Activated CD4-positive, alpha-beta T cell treated with anti-CD3 and anti-CD28 coated beads for 1 hour (primary cell): ENCODE results near the gene KYNU.
"Not testable (repeated sequence)": the region's sequence is repeated elsewhere in the genome, so short reads cannot be mapped to it uniquely, and the experiment has no call there.

Source experiments
- DNase-seq: peaks from one replicate; pipeline ENCODE4 v3.0.0-alpha.2; 2020

KYNU gene

DNA sequence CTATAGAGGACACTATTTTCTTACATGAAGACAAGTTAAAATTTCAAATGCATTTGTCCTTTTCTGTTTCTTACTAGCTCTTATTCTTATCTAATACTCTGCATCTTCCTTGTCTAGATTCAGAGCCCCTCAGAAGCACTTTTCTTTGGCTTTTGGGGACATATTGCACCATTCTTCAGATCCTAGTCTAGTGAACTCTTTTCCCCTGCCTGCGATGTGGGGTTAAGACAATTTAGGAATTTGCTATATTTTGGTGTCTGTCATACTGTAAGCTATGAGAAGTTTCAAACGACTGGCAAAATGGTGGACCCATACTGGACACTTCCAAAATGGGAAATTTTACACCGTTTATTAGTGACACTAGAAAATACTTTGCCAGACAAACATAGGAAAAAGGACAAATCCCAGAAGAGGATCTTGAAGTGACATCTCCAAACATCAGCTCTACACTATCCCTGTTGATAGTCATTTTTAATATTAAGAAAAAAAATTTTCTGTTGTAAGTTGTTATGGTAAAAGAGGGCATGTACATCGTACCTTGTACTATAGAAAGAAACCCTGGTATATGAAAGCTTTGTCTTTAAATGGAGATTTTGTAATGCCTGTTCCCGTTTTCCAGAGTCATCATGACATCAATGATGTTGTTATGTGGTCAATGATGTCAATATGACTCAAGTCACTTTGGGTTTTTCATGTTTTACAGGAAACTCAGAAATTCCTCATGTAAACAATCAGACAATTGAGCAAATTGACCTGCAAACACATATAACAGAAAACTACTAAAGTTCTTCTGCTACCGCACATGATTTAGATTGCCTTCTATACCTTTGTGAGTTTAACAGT lies 4.4 kb upstream of the KYNU start:
- no peak for DNase-seq

DNA sequence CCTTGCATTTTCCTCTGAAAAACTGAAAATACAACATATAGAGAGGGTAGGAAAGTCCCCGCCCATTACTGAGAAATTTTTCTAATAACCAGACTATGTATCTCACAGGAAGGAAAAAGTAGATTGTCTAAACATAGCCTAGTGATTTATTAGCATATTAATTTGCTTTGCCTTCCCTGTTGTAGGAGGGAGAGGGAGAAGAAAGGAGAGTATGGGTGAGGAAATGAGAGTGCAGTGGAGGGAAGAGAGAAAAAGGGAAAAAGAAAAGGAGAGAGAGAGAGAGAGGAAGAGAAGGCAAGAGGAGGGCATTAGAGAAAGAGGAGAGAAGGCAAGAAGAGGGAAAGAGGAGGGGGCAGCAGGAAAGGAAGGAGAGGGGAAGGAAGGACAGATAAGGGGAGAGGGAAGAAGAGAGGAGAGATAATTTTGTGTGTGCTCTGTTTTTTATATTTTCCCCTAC lies 3.6 kb upstream of the KYNU start:
- no peak for DNase-seq

DNA sequence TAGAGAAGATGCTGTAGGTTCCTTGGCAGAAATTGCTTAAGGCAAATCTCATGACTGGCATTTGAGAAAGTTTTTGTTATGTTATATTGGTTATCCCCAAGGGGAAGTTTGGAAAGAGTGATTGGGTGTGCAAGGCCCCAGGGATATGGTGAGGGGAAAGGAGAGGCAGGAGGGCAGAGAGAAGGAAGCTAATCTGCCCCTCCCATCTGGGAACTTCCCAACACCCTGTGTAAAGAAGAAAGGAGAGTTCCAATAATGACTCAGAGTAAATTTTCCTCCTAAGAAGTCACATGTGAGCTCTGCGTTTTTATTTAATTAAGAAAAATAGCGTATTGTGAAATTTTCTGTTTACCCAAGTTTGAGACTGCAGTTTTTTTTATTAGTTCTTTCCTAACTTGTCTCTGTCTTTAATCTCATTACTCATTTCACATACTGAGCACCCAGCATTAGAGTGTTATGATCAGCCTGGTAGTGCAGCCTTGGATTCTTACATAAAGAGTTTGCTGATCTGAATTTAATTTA lies 3.1 kb upstream of the KYNU start:
- no peak for DNase-seq

DNA sequence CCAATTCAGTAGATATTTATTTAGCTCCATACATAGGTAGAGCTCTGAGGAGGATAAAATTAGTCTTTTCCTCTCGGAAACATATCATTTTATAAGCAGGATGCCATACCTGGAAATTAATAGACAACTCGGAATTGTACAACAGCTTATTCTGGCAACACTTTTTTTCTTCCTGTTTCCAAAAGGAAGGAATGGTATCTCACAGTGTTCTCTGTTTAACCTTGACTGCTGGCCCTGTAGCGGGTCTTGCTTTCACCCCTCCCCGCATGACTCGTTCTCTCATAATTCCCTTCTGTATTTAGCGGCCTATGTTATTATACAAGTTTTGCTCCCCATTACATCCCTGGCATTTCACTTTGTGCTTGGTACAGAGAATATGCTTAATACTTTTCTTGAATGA lies 2.5 kb upstream of the KYNU start:
- no peak for DNase-seq

DNA sequence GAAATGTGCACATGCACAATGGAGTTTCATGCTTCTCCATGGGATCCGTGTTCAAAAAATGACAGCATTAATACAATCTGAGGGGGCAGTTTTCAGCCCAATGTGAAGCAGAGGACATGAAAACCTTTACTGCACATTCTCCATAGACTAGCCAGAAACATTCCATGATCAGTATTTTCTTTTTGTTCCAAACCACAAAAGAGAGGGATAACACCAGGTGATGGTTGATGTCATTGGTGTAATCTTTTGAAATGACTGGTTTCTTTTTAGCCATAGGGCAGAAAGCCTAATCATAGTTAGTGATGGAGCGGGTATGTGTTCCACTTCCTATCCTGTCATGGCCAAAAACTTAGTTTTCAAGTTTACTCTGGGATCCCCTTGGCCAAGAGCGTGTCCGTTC lies 1.8 kb upstream of the KYNU start:
- no peak for DNase-seq

DNA sequence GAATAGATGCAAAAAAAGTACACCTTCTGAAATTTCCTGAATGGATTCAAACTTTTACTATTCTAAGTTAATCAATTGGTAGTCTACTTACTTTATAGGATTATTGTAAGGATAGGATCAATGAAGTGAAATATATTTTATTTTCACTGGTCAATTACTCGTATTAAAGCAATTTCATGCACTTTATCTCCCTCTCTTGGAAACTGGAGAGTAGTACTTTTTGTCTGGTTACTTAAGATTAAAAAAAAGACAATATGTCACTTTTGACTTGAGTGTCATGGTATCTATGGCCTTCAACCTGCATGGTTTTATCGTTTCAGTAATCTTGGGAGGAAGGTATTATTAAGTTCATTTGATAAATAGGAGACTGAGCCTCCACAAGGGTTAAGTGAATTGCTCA lies 1.0 kb upstream of the KYNU start:
- DNase-seq: no peak

GRCh38 chr2:142878031-142878678 lies 691 bp downstream of the KYNU start:
- DNase-seq: no peak

DNA sequence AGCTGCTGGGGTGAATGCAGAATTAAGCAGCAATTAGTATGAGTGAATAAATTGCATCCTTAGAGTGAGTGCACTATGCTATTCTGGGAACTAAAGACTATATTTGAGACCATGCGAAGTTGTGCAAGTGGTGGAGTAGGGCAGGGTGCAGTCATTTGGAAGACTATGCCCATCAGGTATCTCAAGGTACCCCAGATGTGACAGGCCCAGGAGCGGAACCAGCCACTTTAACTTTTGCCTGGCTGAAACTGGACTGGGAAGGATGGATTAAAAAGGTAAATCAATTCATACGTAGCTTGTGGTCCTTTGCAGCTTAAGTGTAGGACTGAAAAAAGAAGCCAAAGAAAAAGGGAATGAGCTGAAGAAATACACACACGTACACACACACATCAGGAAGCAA lies 1.7 kb downstream of the KYNU start:
- no peak for DNase-seq

DNA sequence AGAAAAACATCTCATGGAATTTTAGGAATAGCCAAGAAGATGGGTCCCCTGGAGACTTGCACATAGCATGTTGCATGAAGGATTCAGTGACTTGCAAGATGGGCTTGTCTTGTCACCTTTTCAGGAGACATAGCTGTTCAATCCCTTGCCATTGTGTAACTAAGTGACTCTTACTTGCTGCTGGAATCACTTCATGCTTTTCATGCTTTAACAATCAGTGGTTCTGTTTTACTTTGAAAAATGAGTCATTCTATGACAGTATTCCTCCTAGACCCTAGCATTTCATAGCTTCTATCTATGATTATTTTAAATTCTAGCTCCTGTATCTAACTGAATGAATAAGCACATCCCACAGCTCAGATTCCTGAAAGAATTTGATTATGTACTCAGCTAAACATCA lies 2.8 kb downstream of the KYNU start:
- no peak for DNase-seq

DNA sequence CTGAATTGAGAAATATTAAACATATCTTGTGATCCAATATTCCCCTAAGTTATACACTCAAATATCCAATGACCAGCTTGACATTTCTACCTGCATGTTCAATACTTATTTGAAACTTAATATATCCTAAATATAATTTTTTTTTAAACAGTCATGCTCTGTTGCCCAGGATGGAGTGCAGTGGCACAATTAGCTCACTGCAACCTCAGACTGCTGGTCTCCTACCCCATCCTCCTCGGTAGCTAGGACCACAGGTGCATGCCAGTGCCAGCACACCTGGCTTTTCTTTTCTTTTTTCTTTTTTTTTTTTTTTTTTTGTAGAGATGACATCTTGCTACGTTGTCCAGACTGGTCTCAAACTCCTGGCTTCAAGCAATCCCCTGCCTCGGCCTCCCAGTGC lies 4.2 kb downstream of the KYNU start:
- no peak for DNase-seq

DNA sequence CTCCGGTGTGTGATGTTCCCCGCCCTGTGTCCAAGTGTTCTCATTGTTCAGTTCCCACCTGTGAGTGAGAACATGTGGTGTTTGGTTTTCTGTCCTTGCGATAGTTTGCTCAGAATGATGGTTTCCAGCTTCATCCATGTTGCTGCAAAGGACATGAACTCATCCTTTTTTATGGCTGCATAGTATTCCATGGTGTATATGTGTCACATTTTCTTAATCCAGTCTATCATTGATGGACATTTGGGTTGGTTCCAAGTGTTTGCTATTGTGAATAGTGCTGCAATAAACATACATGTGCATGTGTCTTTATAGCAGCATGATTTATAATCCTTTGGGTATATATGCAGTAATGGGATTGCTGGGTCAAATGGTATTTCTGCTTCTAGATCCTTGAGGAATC lies 5.0 kb downstream of the KYNU start:
- DNase-seq: not testable (repeated sequence)

GRCh38 chr2:142883526-142883925 lies 6.1 kb downstream of the KYNU start:
- DNase-seq: no peak

GRCh38 chr2:142885543-142885942 lies 8.1 kb downstream of the KYNU start:
- DNase-seq: no peak

- DNase-seq: no peak
Measured at GRCh38 chr2:142892715-142893114, 15.3 kb downstream of the KYNU start.

DNA sequence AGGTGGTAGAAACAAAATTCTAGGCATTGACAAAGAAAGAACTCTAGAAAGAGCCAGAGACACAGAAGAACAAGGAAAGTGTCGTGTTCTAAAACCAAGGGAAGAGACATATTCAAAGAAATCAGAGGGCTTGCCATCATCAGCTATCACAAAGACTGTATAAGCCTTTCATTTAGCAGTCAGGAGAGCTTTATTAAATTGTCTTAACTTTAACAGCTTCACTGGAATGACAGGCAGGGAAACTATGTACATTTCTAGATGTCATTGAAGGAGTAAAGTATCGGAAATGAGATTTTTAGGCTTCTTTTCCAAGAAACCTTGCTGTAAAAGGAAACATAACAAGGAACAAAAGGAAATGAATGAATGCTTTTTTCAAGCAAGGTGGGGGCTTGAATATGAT lies 15.8 kb downstream of the KYNU start:
- no peak for DNase-seq

GRCh38 chr2:142897807-142898206 lies 20.3 kb downstream of the KYNU start:
- no peak for DNase-seq

DNA sequence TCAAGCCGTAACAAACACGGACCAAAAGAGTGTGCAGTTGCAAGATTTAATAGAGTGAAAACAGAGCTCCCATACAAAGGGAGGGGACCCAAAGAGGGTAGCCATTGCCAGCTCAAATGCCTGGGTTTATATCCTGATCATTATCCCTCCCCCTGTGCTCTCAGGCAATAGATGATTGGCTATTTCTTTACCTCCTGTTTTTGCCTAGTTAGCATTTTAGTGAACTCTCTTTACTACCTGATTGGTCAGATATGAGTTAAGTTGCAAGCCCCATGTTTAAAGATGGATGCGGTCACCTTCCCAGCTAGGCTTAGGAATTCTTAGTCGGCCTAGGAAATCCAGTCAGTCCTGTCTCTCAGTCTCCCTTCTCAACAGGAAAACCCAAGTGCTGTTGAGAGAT lies 22.9 kb downstream of the KYNU start:
- DNase-seq: not testable (repeated sequence)

- no peak for DNase-seq
Measured at GRCh38 chr2:142901780-142902179, 24.3 kb downstream of the KYNU start.

DNA sequence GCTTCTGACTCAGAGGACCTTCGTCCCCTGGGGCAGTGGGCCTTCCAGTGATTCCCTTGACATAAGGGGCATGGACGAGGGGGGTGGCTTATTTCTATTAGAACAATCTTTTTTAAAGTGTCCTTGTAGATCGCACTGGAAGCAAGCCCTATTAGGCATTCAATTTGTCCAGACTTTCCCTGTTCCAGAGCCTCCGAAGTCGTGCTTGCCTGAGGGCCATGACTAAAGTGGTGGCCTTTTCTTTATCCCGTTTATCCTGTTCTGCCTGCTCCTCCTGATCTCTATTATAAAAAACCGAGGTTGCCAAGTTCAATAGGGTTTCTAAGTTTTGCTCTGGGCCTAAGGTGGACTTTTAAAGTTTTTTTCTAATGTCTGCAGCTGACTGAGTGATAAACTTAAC lies 26.3 kb downstream of the KYNU start:
- not testable (repeated sequence) for DNase-seq

DNA sequence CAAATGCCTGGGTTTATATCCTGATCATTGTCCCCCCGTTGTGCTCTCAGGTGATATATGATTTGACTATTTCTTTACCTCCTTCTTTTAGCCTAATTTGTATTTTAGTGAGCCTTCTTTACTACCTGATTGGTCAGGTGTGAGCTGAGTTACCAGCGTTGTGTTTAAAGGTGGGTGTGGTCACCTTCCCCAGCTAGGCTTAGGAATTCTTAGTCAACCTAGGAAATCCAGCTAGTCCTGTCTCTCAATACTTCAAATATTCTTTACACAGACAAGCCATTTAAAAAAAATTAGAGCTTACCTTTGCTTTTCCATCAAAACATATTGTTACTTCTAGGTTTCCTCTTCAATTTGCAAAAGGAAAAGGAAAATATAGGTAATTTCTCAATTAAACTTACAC lies 30.2 kb downstream of the KYNU start:
- DNase-seq: no peak

GRCh38 chr2:142914507-142915313 lies 37.2 kb downstream of the KYNU start:
- DNase-seq: no peak

DNA sequence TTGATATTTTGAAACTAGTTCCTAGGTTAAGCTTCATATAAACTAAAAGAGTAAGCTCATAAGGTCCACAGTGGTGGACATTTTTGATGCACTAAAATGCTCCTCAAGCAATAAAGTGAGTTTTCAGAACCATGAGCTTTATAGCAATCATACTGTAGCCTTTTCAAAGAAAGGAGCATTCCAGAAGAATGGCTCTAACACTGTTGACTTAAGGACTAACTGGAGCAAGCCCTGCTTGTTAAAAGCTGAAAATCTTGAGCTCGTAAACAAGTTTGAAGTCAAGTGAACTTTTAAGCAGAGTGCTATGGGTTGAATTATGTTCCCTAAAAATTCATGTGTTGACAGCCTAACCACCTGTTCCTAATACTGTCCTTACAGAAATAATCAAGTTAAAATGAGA lies 38.0 kb downstream of the KYNU start:
- no peak for DNase-seq

GRCh38 chr2:142918624-142919023 lies 41.2 kb downstream of the KYNU start:
- no peak for DNase-seq

DNA sequence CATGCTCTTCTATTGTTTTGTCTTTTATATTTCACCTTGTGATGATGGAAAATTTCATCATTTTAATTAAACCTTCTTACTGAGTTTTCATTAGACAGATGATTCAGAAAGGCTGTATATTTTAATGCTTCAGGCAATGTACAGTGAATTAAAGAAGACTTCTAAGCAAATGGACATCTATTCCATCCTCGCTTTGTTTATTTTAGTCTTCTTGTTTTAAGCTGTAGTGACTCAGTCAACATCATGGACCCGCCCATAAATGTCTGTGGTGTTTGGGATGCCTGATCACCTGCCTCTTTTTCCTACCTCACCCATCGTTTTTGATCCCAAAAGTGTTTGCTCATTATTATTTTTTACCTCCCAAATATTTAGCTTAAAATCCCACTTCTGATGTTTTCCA lies 43.1 kb downstream of the KYNU start:
- no peak for DNase-seq
